GM18519 (cell line): ENCODE measurements around the gene C4orf50.
"Not testable (repeated sequence)": the region's sequence is repeated elsewhere in the genome, so short reads cannot be mapped to it uniquely, and the experiment has no call there.

Experiments
- ATAC-seq: cut with Tn5 transposase; IDR thresholded peaks from one replicate; pipeline ENCODE4 v1.9.1; 2021; ENCODE audit warnings: mild to moderate bottlenecking, moderate library complexity; ENCODE audit not compliant: unreplicated experiment, low FRiP score

The C4orf50 gene

DNA sequence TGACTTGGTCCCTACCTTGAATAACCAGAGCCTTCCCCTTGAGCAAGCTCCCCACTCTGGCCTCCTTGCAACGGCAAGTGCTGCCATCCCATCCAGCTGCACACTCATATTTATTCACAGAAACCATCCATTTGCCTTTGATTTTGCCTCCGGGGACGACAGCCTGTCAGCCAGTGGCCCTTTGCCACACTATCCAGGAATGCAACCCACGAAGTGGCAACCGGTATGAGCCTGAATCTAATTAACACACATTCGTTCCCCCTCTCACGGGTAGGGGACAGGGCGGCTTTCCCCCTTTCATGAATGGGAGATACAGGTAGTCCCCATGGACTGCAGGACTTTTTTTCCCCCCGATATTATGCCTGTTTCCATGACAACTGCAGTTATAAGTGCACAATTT lies 140.8 kb downstream of the C4orf50 start:
- ATAC-seq, result no peak

DNA sequence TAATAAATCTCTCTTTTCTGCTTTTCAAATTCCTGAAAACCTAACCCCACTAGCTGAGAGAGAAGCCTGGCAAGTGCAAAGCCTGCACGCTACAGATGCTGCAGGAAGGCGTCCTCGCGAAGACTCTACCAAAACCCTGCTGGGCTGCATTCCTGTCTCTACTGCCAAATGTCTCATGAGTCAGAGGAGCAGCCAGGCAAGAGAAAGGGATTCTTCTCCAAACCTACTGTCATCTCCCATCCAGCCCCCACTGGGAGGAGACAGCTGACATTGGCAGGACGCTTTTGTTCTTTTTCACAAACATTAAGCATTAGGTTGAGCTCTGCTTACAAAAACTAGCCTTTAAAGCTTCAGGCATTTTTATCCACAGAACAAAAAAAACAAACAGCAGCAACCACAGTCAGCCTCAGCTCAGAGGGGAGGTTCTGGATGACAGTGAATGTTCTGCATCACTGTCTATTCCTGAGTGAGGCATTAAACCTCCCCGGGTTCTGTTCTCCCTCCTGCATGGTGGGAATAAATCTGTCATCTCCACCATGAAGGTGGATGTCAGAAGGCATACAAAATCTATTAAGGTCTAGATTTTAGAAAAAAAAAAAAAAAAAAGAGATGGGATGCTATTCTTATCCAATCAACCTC lies 143.3 kb downstream of the C4orf50 start:
- ATAC-seq, result no peak

DNA sequence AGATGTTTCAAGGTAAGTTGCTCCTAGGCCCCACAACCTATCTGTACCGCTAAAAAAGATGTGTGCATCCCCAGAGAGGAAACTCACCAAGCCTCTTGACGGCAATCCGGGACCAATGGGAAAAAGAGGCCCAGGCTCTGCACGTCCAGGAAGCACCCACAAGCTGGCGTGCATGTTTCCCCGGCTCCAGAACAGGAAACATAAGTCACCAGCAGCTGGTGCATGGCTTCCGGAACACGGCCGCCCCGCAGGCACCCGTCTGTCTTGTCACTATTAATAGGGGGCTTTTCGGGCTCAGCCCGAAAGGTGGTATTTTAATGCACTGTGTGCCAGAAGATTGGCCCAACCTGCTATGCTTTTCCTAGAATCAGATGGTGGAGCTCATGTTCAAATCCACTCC lies 147.5 kb downstream of the C4orf50 start:
- ATAC-seq, result no peak

DNA sequence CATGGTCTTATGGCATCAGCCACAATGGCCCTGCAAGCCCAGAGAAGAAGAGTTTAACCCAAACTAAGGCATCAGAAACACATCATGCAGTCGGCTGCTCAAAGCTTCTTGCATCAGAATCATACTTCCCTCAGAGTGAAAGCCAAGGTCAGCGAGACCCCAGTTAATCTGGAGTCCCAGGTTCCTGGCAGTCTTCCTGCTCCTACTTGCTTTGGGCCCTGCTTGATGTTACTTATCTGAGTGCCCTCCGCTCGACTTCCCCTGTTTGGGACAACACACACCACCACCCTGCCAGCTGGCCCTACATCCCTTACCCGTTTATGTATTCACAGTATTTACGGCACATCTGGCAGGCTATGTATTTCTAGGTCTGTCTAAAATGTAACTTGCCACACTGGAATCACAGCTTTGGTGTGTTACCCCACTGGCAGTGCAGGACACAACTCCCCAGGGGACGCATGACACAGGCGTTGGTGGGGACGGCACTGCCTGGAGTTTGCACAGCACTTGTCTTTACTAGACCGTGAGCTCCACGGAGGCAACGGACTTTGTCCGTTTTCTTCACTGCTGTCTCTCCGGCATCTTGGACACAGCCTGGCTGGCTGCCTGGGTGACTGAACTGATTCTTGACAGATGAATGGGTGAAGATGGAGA lies 148.1 kb downstream of the C4orf50 start:
- ATAC-seq, result no peak

DNA sequence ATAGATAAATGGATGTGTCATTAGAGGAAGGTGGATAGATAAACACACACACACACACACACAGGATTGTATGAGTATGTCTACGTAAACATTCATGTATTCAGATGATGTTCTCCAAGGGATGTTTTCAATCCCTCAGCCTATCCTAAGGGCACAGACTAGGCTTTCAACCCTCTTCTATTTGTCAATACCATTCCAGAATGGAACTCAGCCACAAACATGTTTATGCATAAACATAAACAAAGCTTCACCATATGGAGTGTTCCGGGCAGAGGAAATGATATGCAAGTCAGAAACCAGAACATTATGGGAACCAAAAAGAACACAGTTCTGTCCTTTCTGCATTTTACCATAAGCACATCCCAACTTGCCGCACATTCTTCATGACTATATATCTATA lies 150.4 kb downstream of the C4orf50 start:
- no peak for ATAC-seq

DNA sequence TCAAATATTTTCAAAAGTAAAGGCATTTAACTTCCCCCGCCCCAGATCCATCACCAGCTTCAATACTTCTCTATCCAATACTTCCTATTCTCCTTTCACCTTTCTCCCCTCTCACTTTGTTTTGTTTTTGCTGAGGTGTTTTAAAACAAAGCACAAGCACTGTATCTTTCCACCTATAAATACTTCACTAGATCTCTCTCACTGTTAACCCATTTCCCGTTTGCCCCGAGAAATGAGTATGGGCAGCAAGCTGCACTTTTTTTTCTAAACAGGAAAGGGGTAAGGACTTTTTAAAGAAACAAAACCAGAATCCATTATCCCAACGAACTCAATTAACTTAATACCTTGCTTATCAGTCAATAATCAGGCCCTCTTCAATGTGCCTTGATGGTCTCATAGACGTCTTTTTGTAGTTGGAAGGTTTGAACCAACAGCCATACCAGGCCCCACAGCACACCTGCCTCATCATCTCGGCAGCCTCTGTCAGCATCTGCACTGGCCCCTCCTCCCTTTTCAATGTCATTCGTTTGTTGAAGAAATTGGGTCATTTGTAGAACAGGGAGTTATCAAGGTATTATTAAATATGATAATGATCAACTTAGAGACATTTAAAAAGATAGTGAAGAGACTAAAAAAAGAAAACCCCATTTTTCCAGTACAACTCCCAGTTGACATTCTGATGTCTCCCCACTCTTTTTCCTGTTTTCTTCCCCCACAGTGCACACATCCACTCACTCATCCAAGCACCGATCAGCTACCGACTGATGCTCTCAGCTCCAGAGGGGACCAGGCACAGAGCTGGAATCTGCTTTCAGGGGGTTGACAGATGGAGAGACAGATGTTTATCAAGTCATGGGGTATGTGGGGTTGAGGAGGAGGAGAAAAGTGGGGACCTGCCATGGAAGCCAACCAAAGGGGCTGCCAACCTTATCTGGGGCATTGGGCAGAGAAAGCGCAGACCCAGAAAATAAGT lies 151.1 kb downstream of the C4orf50 start:
- ATAC-seq, result no peak

DNA sequence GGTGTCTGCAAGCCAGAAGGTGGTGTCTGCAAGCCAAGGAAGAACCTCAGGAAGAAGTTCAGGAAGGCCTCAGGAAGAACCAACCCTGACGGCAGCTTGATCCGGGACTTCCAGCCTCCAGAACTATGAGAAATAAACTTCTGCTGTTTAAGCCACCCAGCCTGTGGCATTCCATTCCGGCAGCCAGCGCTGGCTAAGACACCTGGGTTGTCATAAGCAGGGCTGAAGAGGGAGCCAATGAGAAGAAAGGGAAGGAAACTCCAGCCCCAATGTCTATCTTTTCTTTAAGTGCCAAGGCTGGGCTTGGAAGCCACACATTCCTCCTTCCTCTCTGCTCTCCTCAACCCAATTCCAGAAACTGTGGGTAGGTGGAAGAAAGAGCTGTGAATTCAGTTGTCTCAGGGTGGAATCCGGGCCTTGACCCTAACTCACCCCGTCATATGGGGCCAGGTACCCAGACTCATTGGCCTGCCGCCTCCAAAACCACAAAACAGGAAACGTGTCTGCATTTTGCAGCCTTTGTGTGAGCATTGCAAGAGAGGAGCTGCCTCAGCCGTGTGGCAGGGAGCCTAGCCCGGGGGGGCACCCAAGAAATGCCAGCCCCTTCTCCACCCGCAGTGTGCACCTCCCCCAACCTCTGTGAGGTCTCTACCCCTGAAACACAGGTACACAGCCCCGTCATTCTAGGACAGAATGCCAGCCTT lies 152.2 kb downstream of the C4orf50 start:
- no peak for ATAC-seq

DNA sequence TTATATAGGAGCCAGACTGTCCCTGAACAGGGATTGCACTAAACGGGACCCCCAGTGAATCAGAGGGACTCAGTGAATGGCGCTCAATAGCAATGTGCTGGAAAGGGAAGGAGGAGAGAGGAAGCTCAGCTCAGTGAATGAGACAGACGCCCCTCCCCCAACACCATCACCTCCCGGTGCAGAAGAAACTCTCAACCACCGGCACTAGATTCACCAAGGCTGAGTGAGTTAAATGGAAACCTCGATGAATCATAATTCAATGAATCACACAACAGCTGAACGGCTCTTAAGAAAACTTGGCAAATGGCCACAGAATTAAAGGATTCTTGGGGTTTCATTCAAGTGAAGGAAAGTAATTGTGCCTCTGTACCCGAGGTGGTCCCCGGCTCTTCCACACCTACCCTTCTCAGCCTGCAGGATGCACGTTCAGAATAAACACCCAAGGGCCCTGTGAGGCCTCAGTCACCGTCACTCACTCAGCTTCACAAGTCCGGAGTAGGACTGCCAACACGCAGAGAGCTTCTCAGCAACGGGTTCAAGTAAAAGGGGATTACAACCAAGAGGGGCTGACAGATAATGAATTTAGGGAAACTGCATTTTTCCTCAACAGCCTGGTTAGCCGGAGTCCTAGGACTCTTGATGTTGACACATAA lies 154.6 kb downstream of the C4orf50 start:
- ATAC-seq, result no peak

DNA sequence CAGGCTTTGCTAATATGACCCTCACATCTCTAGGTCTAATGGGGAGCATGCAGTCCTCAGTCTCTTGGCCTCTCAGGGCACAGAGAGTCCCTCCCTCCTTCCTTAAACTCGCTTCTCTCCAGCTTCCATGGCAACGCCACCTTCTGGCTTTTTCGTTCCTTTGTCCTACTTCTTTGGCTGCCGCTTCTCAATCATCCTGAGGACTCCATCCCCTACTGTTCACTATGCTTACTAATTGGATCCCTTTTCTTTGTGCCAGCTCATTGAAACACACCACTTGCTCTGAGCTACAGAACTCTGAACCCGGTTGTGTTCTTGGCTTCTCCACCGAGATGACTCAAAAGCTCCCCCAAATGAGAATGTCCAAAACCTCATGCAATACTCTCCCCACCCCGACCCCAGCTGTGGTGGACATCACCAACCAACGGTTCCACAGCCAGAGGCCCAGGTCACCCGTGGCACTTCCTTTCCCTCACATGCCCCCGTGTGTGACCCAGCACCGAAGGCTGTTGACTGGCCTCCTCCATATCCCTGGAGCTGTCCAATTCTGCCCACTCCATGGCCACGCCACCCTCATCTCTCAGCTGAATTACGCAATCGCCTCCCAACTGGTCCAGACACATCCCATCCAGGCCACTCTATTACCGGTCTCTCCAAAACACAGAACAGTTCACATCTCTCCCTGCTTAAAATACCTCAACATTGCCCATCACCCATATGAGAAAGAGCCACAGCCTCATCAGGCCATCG lies 160.0 kb downstream of the C4orf50 start:
- no peak for ATAC-seq

DNA sequence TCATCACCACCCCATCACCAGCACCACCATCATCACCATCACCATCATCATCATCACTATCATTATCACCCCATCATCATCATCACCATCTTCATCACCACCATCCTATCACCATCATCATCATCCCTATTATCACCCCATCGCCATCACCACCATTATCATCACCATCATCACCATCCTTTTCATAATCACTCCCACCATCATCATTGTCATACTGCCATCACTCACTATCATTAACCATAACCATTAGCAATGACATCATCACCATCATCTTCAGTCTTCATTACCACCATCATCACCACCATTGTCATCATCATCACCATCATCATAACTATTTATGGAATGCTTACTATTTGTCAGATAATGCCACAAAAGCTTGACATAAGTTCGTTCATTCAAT lies 161.0 kb downstream of the C4orf50 start:
- no peak for ATAC-seq

DNA sequence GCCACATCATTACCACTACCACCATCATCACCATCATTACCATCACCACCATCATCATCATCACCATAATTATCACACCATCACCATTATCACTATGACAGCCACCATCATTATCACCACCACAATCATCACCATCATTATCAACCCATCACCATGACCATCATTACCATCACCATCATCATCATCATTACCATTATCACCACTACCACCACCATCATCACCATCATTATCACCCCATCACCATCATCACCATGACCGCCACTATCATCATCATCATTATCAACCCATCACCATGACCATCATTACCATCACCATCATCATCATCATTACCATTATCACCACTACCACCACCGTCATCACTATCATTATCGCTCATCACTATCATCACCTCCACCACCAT lies 161.9 kb downstream of the C4orf50 start:
- not testable (repeated sequence) for ATAC-seq

DNA sequence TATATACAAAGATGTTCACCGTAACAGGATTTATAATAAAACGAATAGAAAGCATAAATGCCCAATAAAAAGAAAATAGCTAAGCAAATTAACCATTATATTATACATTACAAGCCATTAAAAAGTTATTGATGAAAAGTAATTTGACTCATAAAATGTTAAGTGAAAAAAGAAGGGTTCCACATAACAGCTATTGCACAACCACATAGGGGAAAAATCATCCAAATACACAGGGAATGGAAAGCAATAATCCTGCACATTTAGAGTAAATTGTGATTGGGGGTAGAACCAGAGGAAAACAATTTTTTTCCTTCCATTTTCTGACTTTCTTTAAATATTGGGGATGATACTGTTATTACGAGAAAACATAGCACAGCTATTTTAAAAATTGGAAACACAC lies 163.3 kb downstream of the C4orf50 start:
- ATAC-seq, result no peak

DNA sequence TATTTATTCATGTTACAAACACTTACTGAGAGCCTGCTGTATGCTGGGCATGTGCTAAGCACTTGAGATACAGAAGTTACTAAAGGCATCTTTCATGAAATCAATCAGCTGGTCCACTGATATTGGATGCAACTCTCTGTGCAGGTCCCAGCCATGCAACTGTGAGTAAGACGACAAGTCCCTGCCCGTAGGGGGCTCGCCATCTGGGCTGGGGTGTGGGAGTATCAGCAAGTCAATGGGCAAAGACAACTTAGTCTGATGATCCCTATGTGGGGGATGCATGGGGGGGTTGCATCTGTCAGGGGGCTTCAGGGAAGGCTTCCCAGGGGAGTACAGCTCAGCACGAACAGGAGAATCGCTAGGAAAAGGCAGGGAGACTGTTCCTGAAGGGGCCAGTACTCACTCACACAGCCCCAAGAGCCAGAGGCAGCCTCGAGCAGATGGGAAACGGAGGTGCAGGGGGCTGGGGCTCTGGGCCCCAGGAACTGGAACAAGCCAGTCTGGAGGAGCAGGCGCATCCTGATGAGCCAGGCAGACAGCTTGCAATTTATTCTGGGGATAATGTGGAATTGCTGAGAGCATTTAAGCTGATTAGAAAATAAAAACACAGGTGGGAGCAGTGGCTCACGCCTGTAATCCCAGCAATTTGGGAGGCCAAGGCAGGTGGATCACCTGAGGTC lies 165.6 kb downstream of the C4orf50 start:
- no peak for ATAC-seq

DNA sequence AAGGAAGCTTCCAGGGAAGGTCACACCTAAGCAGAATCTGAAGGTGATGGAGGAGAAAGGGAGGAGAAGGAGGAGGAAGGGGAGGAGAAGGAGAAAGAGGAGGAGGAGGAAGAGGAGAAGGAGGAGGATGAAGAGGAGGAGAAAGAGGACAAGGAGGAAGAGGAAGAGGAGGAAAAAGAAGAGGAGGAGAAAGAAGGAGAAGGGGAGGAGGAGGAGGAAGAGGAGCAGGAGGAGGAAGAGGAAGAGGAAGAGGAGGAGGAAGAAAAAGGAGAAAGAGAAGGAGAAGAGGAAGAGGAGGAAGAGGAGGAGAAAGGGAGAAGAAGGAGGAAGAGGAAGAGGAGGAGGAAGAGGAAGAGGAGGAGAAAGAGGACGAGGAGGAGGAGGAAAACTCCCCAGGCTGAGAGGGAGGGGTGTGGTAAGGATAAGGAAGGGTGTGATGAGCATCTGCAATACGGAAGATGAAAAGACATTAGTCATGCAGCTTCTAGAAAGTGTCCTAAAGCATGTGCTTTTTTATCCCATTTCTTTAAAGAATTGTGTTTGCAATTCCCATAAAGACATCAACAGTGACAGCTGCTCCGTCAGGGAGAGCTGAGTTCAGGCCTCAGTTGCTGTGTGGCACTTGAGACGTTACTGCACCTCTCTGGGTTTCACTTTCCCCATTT lies 166.5 kb downstream of the C4orf50 start:
- ATAC-seq, result no peak
